ENCODE data around the gene CPNE4. TPM values are rescaled to one million over a fixed set of nuclear protein-coding genes. Genes with fewer than 3 reads are reported as not detected.

CPNE4 gene
- total and polyA plus RNA-seq, 9 of the 15 experiments (the other 6 are each of a cell fraction or from before 2014, with no cell fraction given), result not detected

GRCh38 chr3:131502530-131503319 lies 532.1 kb downstream of the CPNE4 start, which contains the start of gene MRPL3 (continued):
- TF ChIP-seq ZBTB33 (CRISPR knock-in tag; IDR thresholded peaks at IDR 0.05), result peak; percentile 48; the same call in 1 of the 2 replicates
- no peak for TF ChIP-seq SLC30A9 (CRISPR knock-in tag; IDR thresholded peaks at IDR 0.05)
- TF ChIP-seq MXI1 (IDR thresholded peaks at IDR 0.05; ENCODE audit: low read depth, low read length), result peak; percentile 81
- TF ChIP-seq SMAD4 (CRISPR knock-in tag; conservative IDR thresholded peaks at IDR 0.05), result no peak
- TF ChIP-seq, protein P1, sequence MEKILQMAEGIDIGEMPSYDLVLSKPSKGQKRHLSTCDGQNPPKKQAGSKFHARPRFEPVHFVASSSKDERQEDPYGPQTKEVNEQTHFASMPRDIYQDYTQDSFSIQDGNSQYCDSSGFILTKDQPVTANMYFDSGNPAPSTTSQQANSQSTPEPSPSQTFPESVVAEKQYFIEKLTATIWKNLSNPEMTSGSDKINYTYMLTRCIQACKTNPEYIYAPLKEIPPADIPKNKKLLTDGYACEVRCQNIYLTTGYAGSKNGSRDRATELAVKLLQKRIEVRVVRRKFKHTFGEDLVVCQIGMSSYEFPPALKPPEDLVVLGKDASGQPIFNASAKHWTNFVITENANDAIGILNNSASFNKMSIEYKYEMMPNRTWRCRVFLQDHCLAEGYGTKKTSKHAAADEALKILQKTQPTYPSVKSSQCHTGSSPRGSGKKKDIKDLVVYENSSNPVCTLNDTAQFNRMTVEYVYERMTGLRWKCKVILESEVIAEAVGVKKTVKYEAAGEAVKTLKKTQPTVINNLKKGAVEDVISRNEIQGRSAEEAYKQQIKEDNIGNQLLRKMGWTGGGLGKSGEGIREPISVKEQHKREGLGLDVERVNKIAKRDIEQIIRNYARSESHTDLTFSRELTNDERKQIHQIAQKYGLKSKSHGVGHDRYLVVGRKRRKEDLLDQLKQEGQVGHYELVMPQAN (IDR thresholded peaks at IDR 0.05; ENCODE audit: borderline replicate concordance), result peak; percentile 94
- TF ChIP-seq ZBTB8A (IDR thresholded peaks at IDR 0.05; ENCODE audit: partially characterized antibody), result no peak
- peak; percentile 20; the same call in 1 of the 2 replicates for TF ChIP-seq JUN (IDR thresholded peaks at IDR 0.05; ENCODE audit: borderline replicate concordance, low read depth, low read length)
- no peak for TF ChIP-seq JUN (CRISPR knock-in tag; IDR thresholded peaks at IDR 0.05; ENCODE audit: borderline replicate concordance)
- TF ChIP-seq NRF1 (conservative IDR thresholded peaks at IDR 0.05 in 1 of 2, IDR thresholded peaks at IDR 0.05 in 1 of 2), result peak in 1 of 2 experiments; percentile 34; a peak in 1 of 4 replicates
- TF ChIP-seq, protein P2, sequence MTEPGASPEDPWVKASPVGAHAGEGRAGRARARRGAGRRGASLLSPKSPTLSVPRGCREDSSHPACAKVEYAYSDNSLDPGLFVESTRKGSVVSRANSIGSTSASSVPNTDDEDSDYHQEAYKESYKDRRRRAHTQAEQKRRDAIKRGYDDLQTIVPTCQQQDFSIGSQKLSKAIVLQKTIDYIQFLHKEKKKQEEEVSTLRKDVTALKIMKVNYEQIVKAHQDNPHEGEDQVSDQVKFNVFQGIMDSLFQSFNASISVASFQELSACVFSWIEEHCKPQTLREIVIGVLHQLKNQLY (CRISPR knock-in tag; conservative IDR thresholded peaks at IDR 0.05), result no peak
- TF ChIP-seq EHMT2 (IDR thresholded peaks at IDR 0.05), result peak; percentile 94
- TF ChIP-seq, protein P3, sequence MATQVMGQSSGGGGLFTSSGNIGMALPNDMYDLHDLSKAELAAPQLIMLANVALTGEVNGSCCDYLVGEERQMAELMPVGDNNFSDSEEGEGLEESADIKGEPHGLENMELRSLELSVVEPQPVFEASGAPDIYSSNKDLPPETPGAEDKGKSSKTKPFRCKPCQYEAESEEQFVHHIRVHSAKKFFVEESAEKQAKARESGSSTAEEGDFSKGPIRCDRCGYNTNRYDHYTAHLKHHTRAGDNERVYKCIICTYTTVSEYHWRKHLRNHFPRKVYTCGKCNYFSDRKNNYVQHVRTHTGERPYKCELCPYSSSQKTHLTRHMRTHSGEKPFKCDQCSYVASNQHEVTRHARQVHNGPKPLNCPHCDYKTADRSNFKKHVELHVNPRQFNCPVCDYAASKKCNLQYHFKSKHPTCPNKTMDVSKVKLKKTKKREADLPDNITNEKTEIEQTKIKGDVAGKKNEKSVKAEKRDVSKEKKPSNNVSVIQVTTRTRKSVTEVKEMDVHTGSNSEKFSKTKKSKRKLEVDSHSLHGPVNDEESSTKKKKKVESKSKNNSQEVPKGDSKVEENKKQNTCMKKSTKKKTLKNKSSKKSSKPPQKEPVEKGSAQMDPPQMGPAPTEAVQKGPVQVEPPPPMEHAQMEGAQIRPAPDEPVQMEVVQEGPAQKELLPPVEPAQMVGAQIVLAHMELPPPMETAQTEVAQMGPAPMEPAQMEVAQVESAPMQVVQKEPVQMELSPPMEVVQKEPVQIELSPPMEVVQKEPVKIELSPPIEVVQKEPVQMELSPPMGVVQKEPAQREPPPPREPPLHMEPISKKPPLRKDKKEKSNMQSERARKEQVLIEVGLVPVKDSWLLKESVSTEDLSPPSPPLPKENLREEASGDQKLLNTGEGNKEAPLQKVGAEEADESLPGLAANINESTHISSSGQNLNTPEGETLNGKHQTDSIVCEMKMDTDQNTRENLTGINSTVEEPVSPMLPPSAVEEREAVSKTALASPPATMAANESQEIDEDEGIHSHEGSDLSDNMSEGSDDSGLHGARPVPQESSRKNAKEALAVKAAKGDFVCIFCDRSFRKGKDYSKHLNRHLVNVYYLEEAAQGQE (IDR thresholded peaks at IDR 0.05; ENCODE audit: borderline replicate concordance), result no peak
- TF ChIP-seq, protein P3 (CRISPR knock-in tag; IDR thresholded peaks at IDR 0.05; ENCODE audit: low read depth), result no peak
- TF ChIP-seq NR3C1 (CRISPR knock-in tag; IDR thresholded peaks at IDR 0.05), result no peak

Data from K562 (cell line).